ENCODE measurements around the gene CYSLTR2.

DNA sequence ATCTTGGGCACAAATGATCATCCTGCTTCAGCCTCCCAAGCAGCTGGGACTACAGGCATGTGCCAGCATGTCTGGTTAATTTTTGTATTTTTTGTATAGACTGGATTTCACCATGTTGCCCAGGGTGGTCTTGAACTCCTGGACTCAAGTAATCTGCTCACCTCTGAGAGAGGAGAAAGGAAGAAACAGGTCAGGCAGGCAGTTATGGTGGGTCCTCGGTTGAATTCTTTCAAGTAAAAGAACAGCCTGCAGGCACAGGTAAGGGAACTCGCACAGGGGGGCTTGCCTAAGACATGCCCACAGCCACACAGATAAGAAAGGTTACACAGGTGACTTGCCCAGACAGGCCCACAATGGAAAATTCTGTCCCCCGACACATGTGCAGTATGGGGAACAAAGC, 34.8 kb upstream of the CYSLTR2 start:
- no peak for TF ChIP-seq ISL1 (CRISPR knock-in tag; IDR thresholded peaks at IDR 0.05)
- no peak for TF ChIP-seq ZFP3 (CRISPR knock-in tag; IDR thresholded peaks at IDR 0.05)
- TF ChIP-seq ARNTL (CRISPR knock-in tag; IDR thresholded peaks at IDR 0.05; ENCODE audit: borderline replicate concordance, low read depth): no peak
- no peak for TF ChIP-seq CSDC2 (CRISPR knock-in tag; IDR thresholded peaks at IDR 0.05)
- TF ChIP-seq RARB (CRISPR knock-in tag; IDR thresholded peaks at IDR 0.05): no peak
- TF ChIP-seq, protein P1, sequence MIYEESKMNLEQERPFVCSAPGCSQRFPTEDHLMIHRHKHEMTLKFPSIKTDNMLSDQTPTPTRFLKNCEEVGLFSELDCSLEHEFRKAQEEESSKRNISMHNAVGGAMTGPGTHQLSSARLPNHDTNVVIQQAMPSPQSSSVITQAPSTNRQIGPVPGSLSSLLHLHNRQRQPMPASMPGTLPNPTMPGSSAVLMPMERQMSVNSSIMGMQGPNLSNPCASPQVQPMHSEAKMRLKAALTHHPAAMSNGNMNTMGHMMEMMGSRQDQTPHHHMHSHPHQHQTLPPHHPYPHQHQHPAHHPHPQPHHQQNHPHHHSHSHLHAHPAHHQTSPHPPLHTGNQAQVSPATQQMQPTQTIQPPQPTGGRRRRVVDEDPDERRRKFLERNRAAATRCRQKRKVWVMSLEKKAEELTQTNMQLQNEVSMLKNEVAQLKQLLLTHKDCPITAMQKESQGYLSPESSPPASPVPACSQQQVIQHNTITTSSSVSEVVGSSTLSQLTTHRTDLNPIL (CRISPR knock-in tag; IDR thresholded peaks at IDR 0.05; ENCODE audit: low read depth): no peak
- no peak for TF ChIP-seq ZC3H10 (CRISPR knock-in tag; IDR thresholded peaks at IDR 0.05)
- no peak for TF ChIP-seq ZNF8 (CRISPR knock-in tag; IDR thresholded peaks at IDR 0.05)
- TF ChIP-seq, protein P2, sequence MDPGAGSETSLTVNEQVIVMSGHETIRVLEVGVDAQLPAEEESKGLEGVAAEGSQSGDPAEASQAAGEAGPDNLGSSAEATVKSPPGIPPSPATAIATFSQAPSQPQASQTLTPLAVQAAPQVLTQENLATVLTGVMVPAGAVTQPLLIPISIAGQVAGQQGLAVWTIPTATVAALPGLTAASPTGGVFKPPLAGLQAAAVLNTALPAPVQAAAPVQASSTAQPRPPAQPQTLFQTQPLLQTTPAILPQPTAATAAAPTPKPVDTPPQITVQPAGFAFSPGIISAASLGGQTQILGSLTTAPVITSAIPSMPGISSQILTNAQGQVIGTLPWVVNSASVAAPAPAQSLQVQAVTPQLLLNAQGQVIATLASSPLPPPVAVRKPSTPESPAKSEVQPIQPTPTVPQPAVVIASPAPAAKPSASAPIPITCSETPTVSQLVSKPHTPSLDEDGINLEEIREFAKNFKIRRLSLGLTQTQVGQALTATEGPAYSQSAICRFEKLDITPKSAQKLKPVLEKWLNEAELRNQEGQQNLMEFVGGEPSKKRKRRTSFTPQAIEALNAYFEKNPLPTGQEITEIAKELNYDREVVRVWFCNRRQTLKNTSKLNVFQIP (CRISPR knock-in tag; IDR thresholded peaks at IDR 0.05; ENCODE audit: borderline replicate concordance, low read depth): no peak
- TF ChIP-seq, protein P3, sequence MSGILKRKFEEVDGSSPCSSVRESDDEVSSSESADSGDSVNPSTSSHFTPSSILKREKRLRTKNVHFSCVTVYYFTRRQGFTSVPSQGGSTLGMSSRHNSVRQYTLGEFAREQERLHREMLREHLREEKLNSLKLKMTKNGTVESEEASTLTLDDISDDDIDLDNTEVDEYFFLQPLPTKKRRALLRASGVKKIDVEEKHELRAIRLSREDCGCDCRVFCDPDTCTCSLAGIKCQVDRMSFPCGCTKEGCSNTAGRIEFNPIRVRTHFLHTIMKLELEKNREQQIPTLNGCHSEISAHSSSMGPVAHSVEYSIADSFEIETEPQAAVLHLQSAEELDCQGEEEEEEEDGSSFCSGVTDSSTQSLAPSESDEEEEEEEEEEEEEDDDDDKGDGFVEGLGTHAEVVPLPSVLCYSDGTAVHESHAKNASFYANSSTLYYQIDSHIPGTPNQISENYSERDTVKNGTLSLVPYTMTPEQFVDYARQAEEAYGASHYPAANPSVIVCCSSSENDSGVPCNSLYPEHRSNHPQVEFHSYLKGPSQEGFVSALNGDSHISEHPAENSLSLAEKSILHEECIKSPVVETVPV (CRISPR knock-in tag; IDR thresholded peaks at IDR 0.05): no peak
- TF ChIP-seq, protein P4, sequence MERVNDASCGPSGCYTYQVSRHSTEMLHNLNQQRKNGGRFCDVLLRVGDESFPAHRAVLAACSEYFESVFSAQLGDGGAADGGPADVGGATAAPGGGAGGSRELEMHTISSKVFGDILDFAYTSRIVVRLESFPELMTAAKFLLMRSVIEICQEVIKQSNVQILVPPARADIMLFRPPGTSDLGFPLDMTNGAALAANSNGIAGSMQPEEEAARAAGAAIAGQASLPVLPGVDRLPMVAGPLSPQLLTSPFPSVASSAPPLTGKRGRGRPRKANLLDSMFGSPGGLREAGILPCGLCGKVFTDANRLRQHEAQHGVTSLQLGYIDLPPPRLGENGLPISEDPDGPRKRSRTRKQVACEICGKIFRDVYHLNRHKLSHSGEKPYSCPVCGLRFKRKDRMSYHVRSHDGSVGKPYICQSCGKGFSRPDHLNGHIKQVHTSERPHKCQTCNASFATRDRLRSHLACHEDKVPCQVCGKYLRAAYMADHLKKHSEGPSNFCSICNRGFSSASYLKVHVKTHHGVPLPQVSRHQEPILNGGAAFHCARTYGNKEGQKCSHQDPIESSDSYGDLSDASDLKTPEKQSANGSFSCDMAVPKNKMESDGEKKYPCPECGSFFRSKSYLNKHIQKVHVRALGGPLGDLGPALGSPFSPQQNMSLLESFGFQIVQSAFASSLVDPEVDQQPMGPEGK (CRISPR knock-in tag; IDR thresholded peaks at IDR 0.05; ENCODE audit: borderline replicate concordance): no peak
- no peak for TF ChIP-seq TOX (CRISPR knock-in tag; IDR thresholded peaks at IDR 0.05; ENCODE audit: borderline replicate concordance)
- TF ChIP-seq, protein P5, sequence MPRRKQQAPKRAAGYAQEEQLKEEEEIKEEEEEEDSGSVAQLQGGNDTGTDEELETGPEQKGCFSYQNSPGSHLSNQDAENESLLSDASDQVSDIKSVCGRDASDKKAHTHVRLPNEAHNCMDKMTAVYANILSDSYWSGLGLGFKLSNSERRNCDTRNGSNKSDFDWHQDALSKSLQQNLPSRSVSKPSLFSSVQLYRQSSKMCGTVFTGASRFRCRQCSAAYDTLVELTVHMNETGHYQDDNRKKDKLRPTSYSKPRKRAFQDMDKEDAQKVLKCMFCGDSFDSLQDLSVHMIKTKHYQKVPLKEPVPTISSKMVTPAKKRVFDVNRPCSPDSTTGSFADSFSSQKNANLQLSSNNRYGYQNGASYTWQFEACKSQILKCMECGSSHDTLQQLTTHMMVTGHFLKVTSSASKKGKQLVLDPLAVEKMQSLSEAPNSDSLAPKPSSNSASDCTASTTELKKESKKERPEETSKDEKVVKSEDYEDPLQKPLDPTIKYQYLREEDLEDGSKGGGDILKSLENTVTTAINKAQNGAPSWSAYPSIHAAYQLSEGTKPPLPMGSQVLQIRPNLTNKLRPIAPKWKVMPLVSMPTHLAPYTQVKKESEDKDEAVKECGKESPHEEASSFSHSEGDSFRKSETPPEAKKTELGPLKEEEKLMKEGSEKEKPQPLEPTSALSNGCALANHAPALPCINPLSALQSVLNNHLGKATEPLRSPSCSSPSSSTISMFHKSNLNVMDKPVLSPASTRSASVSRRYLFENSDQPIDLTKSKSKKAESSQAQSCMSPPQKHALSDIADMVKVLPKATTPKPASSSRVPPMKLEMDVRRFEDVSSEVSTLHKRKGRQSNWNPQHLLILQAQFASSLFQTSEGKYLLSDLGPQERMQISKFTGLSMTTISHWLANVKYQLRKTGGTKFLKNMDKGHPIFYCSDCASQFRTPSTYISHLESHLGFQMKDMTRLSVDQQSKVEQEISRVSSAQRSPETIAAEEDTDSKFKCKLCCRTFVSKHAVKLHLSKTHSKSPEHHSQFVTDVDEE (CRISPR knock-in tag; IDR thresholded peaks at IDR 0.05): no peak
- no peak for TF ChIP-seq ZFP30 (CRISPR knock-in tag; IDR thresholded peaks at IDR 0.05)
